Neural progenitor cell (in vitro differentiated cells): ENCODE results near the gene SUMF1.

Experiments
- CTCF ChIP-seq: fragments of 200-600 bp; sonication (generic); IDR thresholded peaks from 2 replicates; pipeline ENCODE4 v1.5.1; 2017; ENCODE audit warnings: antibody characterized with exemption, mild to moderate bottlenecking
- EZH2 ChIP-seq: fragments of 200-600 bp; sonication (generic); IDR thresholded peaks from 2 replicates; pipeline ENCODE4 v1.6.1; 2017; ENCODE audit warnings: antibody characterized with exemption, mild to moderate bottlenecking, moderate library complexity

GRCh38 chr3:4399476-4399875 is 67.6 kb downstream of the SUMF1 start:
- TF ChIP-seq CTCF: no peak
- no peak for TF ChIP-seq EZH2
